IPS-18c (cell line): ENCODE results near the gene NSD2.
"Not testable (repeated sequence)": the region's sequence is repeated elsewhere in the genome, so short reads cannot be mapped to it uniquely, and the experiment has no call there.

ENCODE experiments used
- H3K4me3 ChIP-seq: 2 replicates; pipeline ENCODE4 v1.7.0; 2013; ENCODE audit warnings: low read depth, mild to moderate bottlenecking, low read length, moderate library complexity; ENCODE audit not compliant: insufficient read depth
- H3K9me3 ChIP-seq: one replicate; pipeline ENCODE4 v1.6.1; 2013; ENCODE audit warnings: mild to moderate bottlenecking, low read length, moderate library complexity; ENCODE audit not compliant: control insufficient read depth, insufficient read depth

The NSD2 gene

GRCh38 chr4:1991596-1992434 is 120.6 kb downstream of the NSD2 start:
- Histone ChIP-seq H3K4me3 (no peak overlapping the region), H3K9me3 (no peaks in the 10 kb centered on the region)

- no peaks in the 10 kb centered on the region for H3K9me3 ChIP-seq
- H3K4me3 ChIP-seq = no peak overlapping the region
Measured at GRCh38 chr4:1992468-1993168, 121.4 kb downstream of the NSD2 start.

- H3K9me3 ChIP-seq = no peaks in the 10 kb centered on the region
- no peak overlapping the region for H3K4me3 ChIP-seq
Measured at GRCh38 chr4:1993169-1993516, 122.0 kb downstream of the NSD2 start.

GRCh38 chr4:1993718-1994516 is 122.7 kb downstream of the NSD2 start:
- H3K4me3 ChIP-seq, H3K9me3 ChIP-seq: not testable (repeated sequence)

- H3K4me3 ChIP-seq = no peak overlapping the region
- no peaks in the 10 kb centered on the region for H3K9me3 ChIP-seq
Measured at GRCh38 chr4:1994938-1995337, 123.7 kb downstream of the NSD2 start.

GRCh38 chr4:1996866-1997611 is 125.8 kb downstream of the NSD2 start:
- H3K4me3 ChIP-seq = no peak overlapping the region

GRCh38 chr4:1997712-1998111 is 126.5 kb downstream of the NSD2 start:
- Histone ChIP-seq H3K4me3 (no peak overlapping the region), H3K9me3 (no peaks in the 10 kb centered on the region)

More at GRCh38 chr4:1996866-1997611, 125.8 kb downstream of the NSD2 start:
- H3K9me3 ChIP-seq = no peaks in the 10 kb centered on the region

GRCh38 chr4:1998296-1998695 is 127.1 kb downstream of the NSD2 start:
- H3K9me3 ChIP-seq = no peaks in the 10 kb centered on the region
- no peak overlapping the region for H3K4me3 ChIP-seq

GRCh38 chr4:1999308-1999707 is 128.1 kb downstream of the NSD2 start:
- H3K4me3 ChIP-seq, H3K9me3 ChIP-seq: not testable (repeated sequence)

GRCh38 chr4:2003361-2003760 is 132.2 kb downstream of the NSD2 start:
- H3K4me3 ChIP-seq, H3K9me3 ChIP-seq: not testable (repeated sequence)

GRCh38 chr4:2006367-2006766 is 135.2 kb downstream of the NSD2 start:
- Histone ChIP-seq H3K9me3 (no peaks in the 10 kb centered on the region), H3K4me3 (no peak overlapping the region)

GRCh38 chr4:2006956-2007653 is 135.9 kb downstream of the NSD2 start:
- Histone ChIP-seq H3K4me3 (peak overlapping the region; percentile 100), H3K9me3 (no peaks in the 10 kb centered on the region)

- Histone ChIP-seq H3K9me3 (no peaks in the 10 kb centered on the region), H3K4me3 (peak overlapping the region; percentile 100)
Measured at GRCh38 chr4:2007804-2008670, 136.8 kb downstream of the NSD2 start.

- H3K9me3 ChIP-seq = no peaks in the 10 kb centered on the region
Measured at GRCh38 chr4:2008671-2008920, 137.4 kb downstream of the NSD2 start.

GRCh38 chr4:2008921-2009650 is 137.9 kb downstream of the NSD2 start, which contains the start of gene NELFA:
Gene NELFA (minus strand): TSS chr4:2008974. CDS start chr4:2008959, 15 bp downstream.
- Histone ChIP-seq H3K9me3 (no peaks in the 10 kb centered on the region), H3K4me3 (peak within 1 kb of the TSS; percentile 100)

More at GRCh38 chr4:2008671-2008920, 137.4 kb downstream of the NSD2 start:
- H3K4me3 ChIP-seq = peak overlapping the region; percentile 100
